ENCODE results near the gene SPARC. TPM values are rescaled to one million over a fixed set of nuclear protein-coding genes. Genes with fewer than 3 reads are reported as not detected.
A peak's percentile ranks its signal among the peaks of the same experiment; 100 is the strongest.

SPARC gene
- total and polyA plus RNA-seq, 5 donors from 2014 or later, result 34.6 TPM; not detected in 4

- H3K27ac ChIP-seq (ENCODE audit: insufficient read depth, low read length, poor library complexity, severe bottlenecking), result no peak overlapping the region
- H3K27me3 ChIP-seq (ENCODE audit: control insufficient read depth, insufficient read depth, low read length), result no peaks in the 10 kb centered on the region
- no peaks in the 10 kb centered on the region for H3K4me1 ChIP-seq (ENCODE audit: control insufficient read depth, insufficient read depth, low read length, poor library complexity, severe bottlenecking)
- no peaks in the 10 kb centered on the region for H3K27me3 Mint-ChIP-seq
- no peaks in the 10 kb centered on the region for H3K9me3 Mint-ChIP-seq
- H3K4me3 Mint-ChIP-seq, result no peak overlapping the region
- H3K36me3 ChIP-seq (ENCODE audit: control insufficient read depth, insufficient read depth, low read length), result no peaks in the 10 kb centered on the region
- H3K4me1 Mint-ChIP-seq, result peaks cover 0 to 3% (median 1%) of the 10 kb centered on the region in 4 donors
- no peaks in the 10 kb centered on the region for H3K36me3 Mint-ChIP-seq
- DNase-seq, result no peak
- no peak overlapping the region for H3K27ac Mint-ChIP-seq
- ATAC-seq (ENCODE audit: low read depth in 2 of 2), result no peak
- H3K4me3 ChIP-seq (ENCODE audit: low read depth, low read length), result no peak overlapping the region
- H3K9me3 ChIP-seq (ENCODE audit: control insufficient read depth in 2 of 2, low read length in 2 of 2), result no peaks in the 10 kb centered on the region
These were observed 35.8 kb upstream of the SPARC start for GRCh38 chr5:151722546-151722945.

- no peaks in the 10 kb centered on the region for H3K9me3 ChIP-seq (ENCODE audit: control insufficient read depth in 2 of 2, low read length in 2 of 2)
- no peaks in the 10 kb centered on the region for H3K4me1 ChIP-seq (ENCODE audit: control insufficient read depth, insufficient read depth, low read length, poor library complexity, severe bottlenecking)
- ATAC-seq (ENCODE audit: low read depth in 2 of 2) (no peak), DNase-seq (no peak)
- H3K36me3 ChIP-seq (ENCODE audit: control insufficient read depth, insufficient read depth, low read length), result no peaks in the 10 kb centered on the region
- H3K4me3 ChIP-seq (ENCODE audit: low read depth, low read length), result no peak overlapping the region
- Mint-ChIP-seq H3K27ac (no peak overlapping the region), H3K4me3 (no peak overlapping the region), H3K4me1 (peaks cover 0 to 4% (median 1%) of the 10 kb centered on the region in 4 donors), H3K27me3 (no peaks in the 10 kb centered on the region), H3K9me3 (no peaks in the 10 kb centered on the region), H3K36me3 (no peaks in the 10 kb centered on the region)
- H3K27me3 ChIP-seq (ENCODE audit: control insufficient read depth, insufficient read depth, low read length), result no peaks in the 10 kb centered on the region
- H3K27ac ChIP-seq (ENCODE audit: insufficient read depth, low read length, poor library complexity, severe bottlenecking), result no peak overlapping the region
These were observed 35.2 kb upstream of the SPARC start for GRCh38 chr5:151721812-151722391.

- peaks cover 0 to 4% (median 1%) of the 10 kb centered on the region in 4 donors for H3K4me1 Mint-ChIP-seq
- Histone ChIP-seq H3K9me3 (ENCODE audit: control insufficient read depth in 2 of 2, low read length in 2 of 2) (no peaks in the 10 kb centered on the region), H3K4me1 (ENCODE audit: control insufficient read depth, insufficient read depth, low read length, poor library complexity, severe bottlenecking) (no peaks in the 10 kb centered on the region), H3K4me3 (ENCODE audit: low read depth, low read length) (no peak overlapping the region), H3K36me3 (ENCODE audit: control insufficient read depth, insufficient read depth, low read length) (no peaks in the 10 kb centered on the region), H3K27ac (ENCODE audit: insufficient read depth, low read length, poor library complexity, severe bottlenecking) (no peak overlapping the region), H3K27me3 (ENCODE audit: control insufficient read depth, insufficient read depth, low read length) (no peaks in the 10 kb centered on the region)
- H3K27me3 Mint-ChIP-seq, result no peaks in the 10 kb centered on the region
- H3K4me3 Mint-ChIP-seq, result no peak overlapping the region
- H3K9me3 Mint-ChIP-seq, result no peaks in the 10 kb centered on the region
- ATAC-seq (ENCODE audit: low read depth in 2 of 2) (peak; percentile 31), DNase-seq (no peak)
- H3K27ac Mint-ChIP-seq, result no peak overlapping the region
- H3K36me3 Mint-ChIP-seq, result no peaks in the 10 kb centered on the region
These were observed 34.5 kb upstream of the SPARC start for GRCh38 chr5:151721087-151721646.

GRCh38 chr5:151720215-151720614, 33.5 kb upstream of the SPARC start:
- peaks cover 4% of the 10 kb centered on the region for H3K36me3 Mint-ChIP-seq

GRCh38 chr5:151719228-151720000, 32.7 kb upstream of the SPARC start:
- no peaks in the 10 kb centered on the region for H3K27me3 ChIP-seq (ENCODE audit: control insufficient read depth, insufficient read depth, low read length)
- no peak overlapping the region for H3K27ac ChIP-seq (ENCODE audit: insufficient read depth, low read length, poor library complexity, severe bottlenecking)
- Mint-ChIP-seq H3K27ac (no peak overlapping the region), H3K4me3 (no peak overlapping the region), H3K36me3 (peaks cover 4% of the 10 kb centered on the region), H3K4me1 (peaks cover 0 to 2% (median 1%) of the 10 kb centered on the region in 4 donors), H3K9me3 (peaks cover 0 to 4% (median 0%) of the 10 kb centered on the region in 7 donors), H3K27me3 (no peaks in the 10 kb centered on the region)
- H3K9me3 ChIP-seq (ENCODE audit: control insufficient read depth in 2 of 2, low read length in 2 of 2), result no peaks in the 10 kb centered on the region
- H3K4me1 ChIP-seq (ENCODE audit: control insufficient read depth, insufficient read depth, low read length, poor library complexity, severe bottlenecking), result no peaks in the 10 kb centered on the region
- H3K36me3 ChIP-seq (ENCODE audit: control insufficient read depth, insufficient read depth, low read length), result no peaks in the 10 kb centered on the region
- H3K4me3 ChIP-seq (ENCODE audit: low read depth, low read length), result no peak overlapping the region
- DNase-seq, result peak in 1 of 3 donors; percentile 39
- no peak for ATAC-seq (ENCODE audit: low read depth in 2 of 2)

More at GRCh38 chr5:151720215-151720614, 33.5 kb upstream of the SPARC start:
- Histone ChIP-seq H3K4me3 (ENCODE audit: low read depth, low read length) (no peak overlapping the region), H3K36me3 (ENCODE audit: control insufficient read depth, insufficient read depth, low read length) (no peaks in the 10 kb centered on the region), H3K27ac (ENCODE audit: insufficient read depth, low read length, poor library complexity, severe bottlenecking) (no peak overlapping the region), H3K27me3 (ENCODE audit: control insufficient read depth, insufficient read depth, low read length) (no peaks in the 10 kb centered on the region), H3K9me3 (ENCODE audit: control insufficient read depth in 2 of 2, low read length in 2 of 2) (no peaks in the 10 kb centered on the region), H3K4me1 (ENCODE audit: control insufficient read depth, insufficient read depth, low read length, poor library complexity, severe bottlenecking) (no peaks in the 10 kb centered on the region)
- DNase-seq, result no peak
- H3K27me3 Mint-ChIP-seq, result no peaks in the 10 kb centered on the region
- no peak for ATAC-seq (ENCODE audit: low read depth in 2 of 2)
- no peaks in the 10 kb centered on the region for H3K9me3 Mint-ChIP-seq
- no peak overlapping the region for H3K27ac Mint-ChIP-seq
- H3K4me1 Mint-ChIP-seq, result peaks cover 0 to 2% (median 1%) of the 10 kb centered on the region in 4 donors
- H3K4me3 Mint-ChIP-seq, result no peak overlapping the region

- no peaks in the 10 kb centered on the region for H3K9me3 ChIP-seq (ENCODE audit: control insufficient read depth in 2 of 2, low read length in 2 of 2)
- no peak overlapping the region for H3K4me3 Mint-ChIP-seq
- H3K4me1 ChIP-seq (ENCODE audit: control insufficient read depth, insufficient read depth, low read length, poor library complexity, severe bottlenecking), result no peaks in the 10 kb centered on the region
- no peak overlapping the region for H3K4me3 ChIP-seq (ENCODE audit: low read depth, low read length)
- no peaks in the 10 kb centered on the region for H3K27me3 Mint-ChIP-seq
- DNase-seq (no peak), ATAC-seq (ENCODE audit: low read depth in 2 of 2) (no peak)
- H3K36me3 ChIP-seq (ENCODE audit: control insufficient read depth, insufficient read depth, low read length), result no peaks in the 10 kb centered on the region
- no peak overlapping the region for H3K27ac ChIP-seq (ENCODE audit: insufficient read depth, low read length, poor library complexity, severe bottlenecking)
- no peaks in the 10 kb centered on the region for H3K27me3 ChIP-seq (ENCODE audit: control insufficient read depth, insufficient read depth, low read length)
- peaks cover 0 to 4% (median 0%) of the 10 kb centered on the region in 7 donors for H3K9me3 Mint-ChIP-seq
- peaks cover 0 to 2% (median 1%) of the 10 kb centered on the region in 4 donors for H3K4me1 Mint-ChIP-seq
- peak overlapping the region in 1 of 3 donors; percentile 55 for H3K27ac Mint-ChIP-seq
- H3K36me3 Mint-ChIP-seq, result peaks cover 4% of the 10 kb centered on the region
These were observed 31.9 kb upstream of the SPARC start for GRCh38 chr5:151718646-151719045.

- peaks cover 4% of the 10 kb centered on the region for H3K36me3 Mint-ChIP-seq
- H3K4me1 Mint-ChIP-seq, result peaks cover 0 to 2% (median 1%) of the 10 kb centered on the region in 4 donors
- H3K9me3 ChIP-seq (ENCODE audit: control insufficient read depth in 2 of 2, low read length in 2 of 2), result no peaks in the 10 kb centered on the region
- H3K27ac Mint-ChIP-seq, result peak overlapping the region in 1 of 3 donors; percentile 55
- H3K27ac ChIP-seq (ENCODE audit: insufficient read depth, low read length, poor library complexity, severe bottlenecking), result no peak overlapping the region
- no peaks in the 10 kb centered on the region for H3K27me3 ChIP-seq (ENCODE audit: control insufficient read depth, insufficient read depth, low read length)
- no peak for DNase-seq
- H3K4me1 ChIP-seq (ENCODE audit: control insufficient read depth, insufficient read depth, low read length, poor library complexity, severe bottlenecking), result no peaks in the 10 kb centered on the region
- no peak for ATAC-seq (ENCODE audit: low read depth in 2 of 2)
- no peaks in the 10 kb centered on the region for H3K27me3 Mint-ChIP-seq
- no peaks in the 10 kb centered on the region for H3K36me3 ChIP-seq (ENCODE audit: control insufficient read depth, insufficient read depth, low read length)
- peaks cover 0 to 4% (median 0%) of the 10 kb centered on the region in 7 donors for H3K9me3 Mint-ChIP-seq
- no peak overlapping the region for H3K4me3 Mint-ChIP-seq
- H3K4me3 ChIP-seq (ENCODE audit: low read depth, low read length), result no peak overlapping the region
These were observed 31.4 kb upstream of the SPARC start for GRCh38 chr5:151718153-151718552.

Data from CD4-positive, CD25-positive, alpha-beta regulatory T cell (primary cell).